Common myeloid progenitor, CD34-positive (primary cell): ENCODE measurements around the gene DOLPP1.

ENCODE experiments used
- CTCF ChIA-PET: fragments of 350-600 bp; sonication (Branson Sonifier 250); formaldehyde crosslinking; loops from one replicate; lab custom pipeline; 2021; ENCODE audit warnings: antibody characterized with exemption; lab: Charles Lee
- POLR2A ChIA-PET: fragments of 350-600 bp; sonication (Branson Sonifier 250); formaldehyde crosslinking; loops from one replicate; lab custom pipeline; 2021; ENCODE audit warnings: antibody characterized with exemption; lab: Charles Lee
- DNase-seq, 3 donors: peaks; one replicate each; pipeline versions ENCODE4 v3.0.0 to v3.0.0-alpha.2; 2013
- H3K27ac ChIP-seq, 2 experiments: 1 replicate in 1 of 2; 2 replicates in 1 of 2; pipeline ENCODE4 v1.7.0; 2013; ENCODE audit warnings: inconsistent platforms in 2 of 2, low read length in 2 of 2, mild to moderate bottlenecking in 2 of 2, low read depth in 1 of 2, moderate library complexity in 1 of 2; ENCODE audit not compliant: severe bottlenecking in 2 of 2, insufficient read depth in 1 of 2, poor library complexity in 1 of 2
- H3K27me3 ChIP-seq, 5 experiments: replicated peaks in 2 of 5; 1 replicate in 3 of 5; 2 replicates in 2 of 5; pipeline versions ENCODE4 v1.6.1 to v1.7.0; 2013; ENCODE audit warnings: low read length in 4 of 5, mild to moderate bottlenecking in 2 of 5, moderate library complexity in 2 of 5, inconsistent platforms in 1 of 5; ENCODE audit not compliant: insufficient read depth in 5 of 5, control insufficient read depth in 4 of 5
- H3K36me3 ChIP-seq, 4 experiments: 1 replicate in 2 of 4; 2 replicates in 2 of 4; pipeline versions ENCODE4 v1.6.1 to v1.7.0; 2013; ENCODE audit warnings: low read length in 3 of 4, control low read depth in 1 of 4, mild to moderate bottlenecking in 1 of 4; ENCODE audit not compliant: control insufficient read depth in 4 of 4, insufficient read depth in 4 of 4
- H3K4me1 ChIP-seq, 4 experiments: 1 replicate in 3 of 4; 2 replicates in 1 of 4; pipeline versions ENCODE4 v1.6.1 to v1.7.1; 2013; ENCODE audit warnings: low read length in 3 of 4, mild to moderate bottlenecking in 3 of 4, control low read depth in 1 of 4, inconsistent platforms in 1 of 4, moderate library complexity in 1 of 4; ENCODE audit not compliant: control insufficient read depth in 4 of 4, insufficient read depth in 4 of 4; ENCODE audit errors: control extremely low read depth in 1 of 4
- H3K4me3 ChIP-seq, 7 experiments: 1 replicate in 4 of 7; 2 replicates in 3 of 7; pipeline versions ENCODE4 v1.5.1 to v1.7.0; 2013; ENCODE audit warnings: mild to moderate bottlenecking in 7 of 7, low read length in 6 of 7, moderate library complexity in 6 of 7, inconsistent platforms in 2 of 7, low read depth in 2 of 7, control low read depth in 1 of 7; ENCODE audit not compliant: insufficient read depth in 4 of 7, control insufficient read depth in 1 of 7; ENCODE audit errors: extremely low read depth in 1 of 7
- H3K9me3 ChIP-seq, 5 experiments: 1 replicate in 4 of 5; 2 replicates in 1 of 5; pipeline versions ENCODE4 v1.6.1 to v1.7.1; 2013; ENCODE audit warnings: low read length in 4 of 5, mild to moderate bottlenecking in 2 of 5, inconsistent platforms in 1 of 5, low read depth in 1 of 5, moderate library complexity in 1 of 5; ENCODE audit not compliant: control insufficient read depth in 4 of 5, insufficient read depth in 2 of 5; ENCODE audit errors: control extremely low read depth in 1 of 5
- WGBS: methylation state at CpG from one replicate; pipeline ENCODE4 v1.1.5; 2013; ENCODE audit not compliant: insufficient coverage; 5-methylcytosine and 5-hydroxymethylcytosine counted together

Gene DOLPP1

GRCh38 chr9:129101279-129101678, 20.4 kb downstream of the DOLPP1 start:
- CTCF ChIA-PET: interaction anchor here (1.1 kb wide), 1 partner anchor 14 kb away, joined by 7 read pairs; no protein-coding TSS in a partner anchor
- Histone ChIP-seq H3K27me3 (no peaks in the 10 kb centered on the region), H3K4me3 (no peak overlapping the region), H3K27ac (no peak overlapping the region), H3K4me1 (no peaks in the 10 kb centered on the region), H3K36me3 (peaks cover 0 to 22% (median 2%) of the 10 kb centered on the region in 4 experiments), H3K9me3 (no peaks in the 10 kb centered on the region)
- POLR2A ChIA-PET: interaction anchor here (0.6 kb wide), 1 partner anchor 32 kb away, joined by 3 read pairs; no protein-coding TSS in a partner anchor
- WGBS: 90% methylated on average over 7 of the region's 7 CpGs
- DNase-seq: no peak

DNA sequence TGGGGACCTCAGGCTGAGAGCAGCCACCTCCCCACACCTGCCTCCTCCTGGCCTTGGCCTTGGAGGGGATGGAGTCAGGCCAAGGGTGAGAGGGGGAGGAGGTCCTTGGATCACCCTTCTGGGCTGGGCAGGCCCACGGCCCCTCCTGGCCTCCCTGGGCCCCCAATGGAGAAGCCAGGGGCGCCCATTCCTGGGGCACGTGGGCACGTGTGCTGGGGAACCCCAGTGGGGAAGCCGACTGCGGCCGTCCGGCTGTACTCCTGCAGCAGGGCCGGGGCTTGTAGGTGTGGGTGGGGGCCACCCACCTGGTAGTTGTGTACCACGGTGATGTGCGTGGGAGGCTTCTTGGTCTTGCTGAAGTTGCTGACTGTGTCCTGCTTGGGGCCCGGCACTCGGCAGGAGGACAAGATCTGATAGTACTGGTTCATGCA, 21.2 kb downstream of the DOLPP1 start:
- H3K4me3 ChIP-seq: no peak overlapping the region
- no peaks in the 10 kb centered on the region for H3K4me1 ChIP-seq
- peaks cover 0 to 19% (median 5%) of the 10 kb centered on the region in 4 experiments for H3K36me3 ChIP-seq
- no peak for DNase-seq
- no peaks in the 10 kb centered on the region for H3K27me3 ChIP-seq
- no peaks in the 10 kb centered on the region for H3K9me3 ChIP-seq
- ChIA-PET POLR2A (no interaction called here), CTCF (interaction anchor here (1.1 kb wide), 1 partner anchor 14 kb away, joined by 7 read pairs; no protein-coding TSS in a partner anchor)
- H3K27ac ChIP-seq: no peak overlapping the region
- 97% methylated on average over 10 of the region's 13 CpGs for WGBS

DNA sequence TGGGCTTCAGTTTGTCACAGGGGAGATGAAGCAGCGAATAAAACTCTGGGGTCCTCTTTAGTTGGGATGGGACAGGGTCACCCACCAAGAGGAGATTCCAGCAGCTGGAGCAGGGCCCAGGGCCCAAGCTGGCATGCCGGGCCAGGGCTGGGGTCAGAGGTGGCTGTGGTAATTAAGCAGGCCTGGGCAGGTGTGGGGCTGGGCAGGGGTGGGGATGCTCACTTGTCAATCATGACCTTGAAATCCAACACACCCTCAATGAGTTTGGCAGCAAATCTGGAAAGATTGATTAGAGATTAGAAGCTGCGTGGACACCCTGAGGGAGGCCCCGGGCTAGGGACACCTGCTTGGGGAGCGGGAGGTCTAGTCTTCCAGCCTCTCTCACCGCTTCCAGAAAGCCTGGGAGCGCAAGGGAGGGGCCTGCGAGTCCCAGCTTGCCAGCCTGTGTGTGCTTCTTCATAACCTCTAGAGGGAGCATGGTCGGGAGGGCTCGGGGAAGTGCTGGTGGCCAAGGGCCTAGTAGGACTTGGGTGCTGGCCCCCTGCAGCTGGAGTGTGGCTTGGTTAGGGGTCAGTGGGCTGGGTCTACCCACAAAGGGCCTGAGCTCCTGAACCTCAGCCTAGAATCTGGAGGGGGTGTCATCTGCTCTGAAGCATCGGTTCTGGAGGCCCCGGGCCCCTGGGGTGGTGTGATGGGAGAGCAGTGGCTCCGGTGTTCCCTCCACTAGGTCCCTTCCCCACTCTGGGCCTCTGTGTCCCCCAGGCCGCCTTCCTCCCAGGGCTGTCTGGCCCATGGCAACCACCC, 22.1 kb downstream of the DOLPP1 start:
- Histone ChIP-seq H3K27me3 (no peaks in the 10 kb centered on the region), H3K4me3 (no peak overlapping the region), H3K36me3 (peaks cover 0 to 24% (median 6%) of the 10 kb centered on the region in 4 experiments), H3K27ac (no peak overlapping the region), H3K9me3 (no peaks in the 10 kb centered on the region), H3K4me1 (no peaks in the 10 kb centered on the region)
- CTCF ChIA-PET: interaction anchor here (0.8 to 2.0 kb wide), 3 partner anchors 29 to 407 kb away, joined by 3 to 6 read pairs (median 3); no protein-coding TSS in a partner anchor
- DNase-seq: peak; percentile 35 to 47 (median 47)
- 91% methylated on average over 5 of the region's 14 CpGs for WGBS
- POLR2A ChIA-PET: interaction anchor here (1.0 kb wide), 1 partner anchor 22 kb away, joined by 3 read pairs; the partner anchor contains the start of gene DOLPP1

- H3K27me3 ChIP-seq: no peaks in the 10 kb centered on the region
- CTCF ChIA-PET: interaction anchor here (0.8 to 2.0 kb wide), 4 partner anchors 14 to 407 kb away, joined by 3 to 6 read pairs (median 3); no protein-coding TSS in a partner anchor
- no peak for DNase-seq
- H3K36me3 ChIP-seq: peaks cover 0 to 20% (median 6%) of the 10 kb centered on the region in 4 experiments
- no peak overlapping the region for H3K27ac ChIP-seq
- POLR2A ChIA-PET: interaction anchor here (1.0 kb wide), 1 partner anchor 23 kb away, joined by 3 read pairs; the partner anchor contains the start of gene DOLPP1
- 95% methylated on average over 4 of the region's 4 CpGs for WGBS
- no peaks in the 10 kb centered on the region for H3K4me1 ChIP-seq
- no peaks in the 10 kb centered on the region for H3K9me3 ChIP-seq
- no peak overlapping the region for H3K4me3 ChIP-seq
Measured at GRCh38 chr9:129103595-129103965, 22.7 kb downstream of the DOLPP1 start.

DNA sequence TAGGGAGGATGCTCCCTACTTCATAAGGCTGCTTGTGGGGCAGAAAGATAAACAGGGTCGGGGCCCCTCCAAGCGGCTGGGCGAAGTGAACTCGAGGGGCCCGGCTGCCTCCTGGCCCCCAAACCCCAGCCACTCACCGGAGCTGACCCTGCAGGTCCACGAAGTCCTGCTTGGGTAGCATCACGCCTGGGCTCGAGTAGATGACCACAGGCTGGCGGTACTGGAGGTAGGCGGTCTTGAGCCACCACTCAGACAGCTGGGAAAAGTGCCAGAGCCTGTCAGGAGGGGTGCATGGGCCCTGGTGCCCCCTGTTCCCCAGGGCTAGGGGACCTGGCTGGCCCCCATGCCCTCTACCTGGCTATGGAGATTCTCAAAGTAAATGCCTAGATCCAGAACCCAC, 23.1 kb downstream of the DOLPP1 start:
- Histone ChIP-seq H3K4me1 (peaks cover 0 to 4% (median under 1%) of the 10 kb centered on the region in 4 experiments), H3K4me3 (no peak overlapping the region), H3K27ac (no peak overlapping the region), H3K9me3 (no peaks in the 10 kb centered on the region), H3K36me3 (peaks cover 0 to 20% (median 6%) of the 10 kb centered on the region in 4 experiments), H3K27me3 (no peaks in the 10 kb centered on the region)
- ChIA-PET CTCF (interaction anchor here (0.6 to 2.0 kb wide), 5 partner anchors 14 to 633 kb away, joined by 3 to 6 read pairs (median 3); no protein-coding TSS in a partner anchor), POLR2A (no interaction called here)
- WGBS: 100% methylated on average over 5 of the region's 11 CpGs
- no peak for DNase-seq

DNA sequence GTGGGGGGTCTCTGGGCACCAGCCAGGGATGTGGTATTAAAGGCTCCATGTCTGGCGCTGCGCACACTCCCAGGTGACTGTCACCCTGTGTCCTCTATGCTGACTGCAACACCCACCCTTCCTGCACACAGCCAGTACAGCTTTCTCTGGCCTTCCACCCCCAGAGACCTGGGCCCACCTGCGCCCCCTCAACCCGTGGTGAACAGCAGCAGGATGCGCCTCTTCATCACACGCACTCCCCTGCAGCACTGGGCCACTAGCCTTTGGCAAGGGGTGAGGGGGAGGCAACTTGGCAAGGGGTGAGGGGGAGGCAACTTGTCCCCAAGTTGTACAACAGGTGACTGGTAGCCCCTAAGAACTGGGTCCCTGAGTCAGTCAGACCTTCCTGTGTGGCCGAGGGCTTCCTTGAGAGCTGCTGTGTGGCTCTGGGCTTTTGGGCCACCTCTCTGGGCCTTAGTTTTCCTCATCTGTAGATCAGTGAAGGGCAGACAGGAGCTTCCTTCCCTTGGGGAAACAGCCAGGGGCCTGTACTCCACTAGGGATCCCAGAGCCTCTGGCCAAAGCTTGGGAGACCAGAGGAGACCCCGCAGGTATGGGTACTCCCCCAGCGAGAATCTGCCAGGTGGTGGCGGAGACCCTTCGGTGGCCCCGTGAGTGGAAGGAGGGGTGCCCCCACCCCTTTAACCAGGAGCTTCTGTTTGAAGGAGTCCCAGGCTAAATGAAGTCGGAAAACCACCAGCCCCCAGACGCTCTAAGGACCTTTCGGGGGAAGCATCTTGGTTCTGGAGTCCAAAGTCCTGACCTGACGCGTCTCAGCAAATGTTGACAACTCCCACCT, 25.2 kb downstream of the DOLPP1 start:
- Histone ChIP-seq H3K27me3 (no peaks in the 10 kb centered on the region), H3K9me3 (no peaks in the 10 kb centered on the region), H3K27ac (no peak overlapping the region), H3K4me3 (no peak overlapping the region), H3K4me1 (peaks cover 0 to 20% (median 15%) of the 10 kb centered on the region in 4 experiments), H3K36me3 (peaks cover 0 to 15% (median 6%) of the 10 kb centered on the region in 4 experiments)
- CTCF ChIA-PET: no interaction called here
- POLR2A ChIA-PET: no interaction called here
- DNase-seq: no peak
- over 99% methylated on average over 14 of the region's 17 CpGs for WGBS
